ENCODE data around the gene UPF3B.

UPF3B gene

GRCh38 chrX:119870626-119871131, 17.9 kb upstream of the UPF3B start (continued):
- TF ChIP-seq ZBTB7A (tag by site-specific recombination; IDR thresholded peaks at IDR 0.05; ENCODE audit: low read depth) (no peak), ZNF26 (tag by site-specific recombination; IDR thresholded peaks at IDR 0.05) (no peak), ZNF777 (tag by site-specific recombination; IDR thresholded peaks at IDR 0.05; ENCODE audit: borderline replicate concordance) (no peak), ZNF555 (tag by site-specific recombination; conservative IDR thresholded peaks at IDR 0.05) (no peak), ZSCAN4 (tag by site-specific recombination; IDR thresholded peaks at IDR 0.05) (no peak), ZFP41 (tag by site-specific recombination; IDR thresholded peaks at IDR 0.05; ENCODE audit: borderline replicate concordance) (no peak), ZNF585B (tag by site-specific recombination; IDR thresholded peaks at IDR 0.05) (no peak), ZNF600 (tag by site-specific recombination; IDR thresholded peaks at IDR 0.05) (peak; percentile 43; the same call in 1 of the 2 replicates), ZNF76 (tag by site-specific recombination; IDR thresholded peaks at IDR 0.05; ENCODE audit: borderline replicate concordance, low read depth) (no peak), ZNF155 (tag by site-specific recombination; IDR thresholded peaks at IDR 0.05) (no peak), ZNF221 (tag by site-specific recombination; IDR thresholded peaks at IDR 0.05; ENCODE audit: borderline replicate concordance) (no peak), ZNF426 (tag by site-specific recombination; IDR thresholded peaks at IDR 0.05) (no peak), ZNF133 (tag by site-specific recombination; IDR thresholded peaks at IDR 0.05) (no peak), ZNF335 (tag by site-specific recombination; conservative IDR thresholded peaks at IDR 0.05) (peak; percentile 55), TRIM28 (IDR thresholded peaks at IDR 0.05; ENCODE audit: borderline replicate concordance, low read length) (no peak), ZNF24 (tag by site-specific recombination; IDR thresholded peaks at IDR 0.05) (no peak), ZNF544 (tag by site-specific recombination; IDR thresholded peaks at IDR 0.05) (no peak), HOXD13 (CRISPR knock-in tag; IDR thresholded peaks at IDR 0.05; ENCODE audit: borderline replicate concordance) (no peak)
- TF ChIP-seq, protein P1, sequence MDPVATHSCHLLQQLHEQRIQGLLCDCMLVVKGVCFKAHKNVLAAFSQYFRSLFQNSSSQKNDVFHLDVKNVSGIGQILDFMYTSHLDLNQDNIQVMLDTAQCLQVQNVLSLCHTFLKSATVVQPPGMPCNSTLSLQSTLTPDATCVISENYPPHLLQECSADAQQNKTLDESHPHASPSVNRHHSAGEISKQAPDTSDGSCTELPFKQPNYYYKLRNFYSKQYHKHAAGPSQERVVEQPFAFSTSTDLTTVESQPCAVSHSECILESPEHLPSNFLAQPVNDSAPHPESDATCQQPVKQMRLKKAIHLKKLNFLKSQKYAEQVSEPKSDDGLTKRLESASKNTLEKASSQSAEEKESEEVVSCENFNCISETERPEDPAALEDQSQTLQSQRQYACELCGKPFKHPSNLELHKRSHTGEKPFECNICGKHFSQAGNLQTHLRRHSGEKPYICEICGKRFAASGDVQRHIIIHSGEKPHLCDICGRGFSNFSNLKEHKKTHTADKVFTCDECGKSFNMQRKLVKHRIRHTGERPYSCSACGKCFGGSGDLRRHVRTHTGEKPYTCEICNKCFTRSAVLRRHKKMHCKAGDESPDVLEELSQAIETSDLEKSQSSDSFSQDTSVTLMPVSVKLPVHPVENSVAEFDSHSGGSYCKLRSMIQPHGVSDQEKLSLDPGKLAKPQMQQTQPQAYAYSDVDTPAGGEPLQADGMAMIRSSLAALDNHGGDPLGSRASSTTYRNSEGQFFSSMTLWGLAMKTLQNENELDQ (tag by site-specific recombination; IDR thresholded peaks at IDR 0.05; ENCODE audit: low read depth), result no peak

DNA sequence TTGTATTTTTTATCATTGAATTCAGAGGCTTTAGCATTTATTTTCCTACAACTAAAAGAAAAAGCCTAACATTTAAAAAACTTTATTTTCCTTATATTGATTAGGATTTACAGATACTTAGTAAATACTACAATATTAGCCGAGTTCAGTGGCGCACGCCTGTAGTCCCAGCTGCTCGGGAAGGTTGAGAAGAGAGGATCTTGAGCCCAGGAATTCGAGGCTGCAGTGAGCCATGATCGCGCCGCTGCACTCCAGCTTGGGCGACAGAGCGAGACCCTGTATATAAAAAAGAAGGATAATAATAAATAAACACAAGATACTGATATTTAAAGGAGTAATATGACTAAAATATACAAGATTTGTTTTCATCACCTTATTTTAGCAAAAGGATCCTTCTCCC, 681 bp upstream of the UPF3B start:
- Histone ChIP-seq H3K4me3 (ENCODE audit: low read depth, low read length) (peak overlapping the region; percentile 10; the same call in 1 of the 2 replicates), H3K36me3 (ENCODE audit: control insufficient read depth in 2 of 2, insufficient read depth in 1 of 2, low read length in 2 of 2) (peaks cover 24% of the 10 kb centered on the region in 2 experiments), H3K27ac (ENCODE audit: extremely low read depth, low read depth, low read length) (no peak overlapping the region), H3K4me1 (ENCODE audit: control insufficient read depth, insufficient read depth, low read length) (no peaks in the 10 kb centered on the region), H3K9me3 (ENCODE audit: control insufficient read depth, insufficient read depth, low read depth, low read length) (no peaks in the 10 kb centered on the region)
- TF ChIP-seq YY1 (tag by site-specific recombination; IDR thresholded peaks at IDR 0.05) (no peak), ZFP69B (tag by site-specific recombination; IDR thresholded peaks at IDR 0.05) (no peak), GLIS1 (tag by site-specific recombination; IDR thresholded peaks at IDR 0.05) (no peak), ZBTB17 (tag by site-specific recombination; IDR thresholded peaks at IDR 0.05) (0 out of 2 replicates have a peak, but pooled peaks have one; percentile 1)
- TF ChIP-seq, protein P2, sequence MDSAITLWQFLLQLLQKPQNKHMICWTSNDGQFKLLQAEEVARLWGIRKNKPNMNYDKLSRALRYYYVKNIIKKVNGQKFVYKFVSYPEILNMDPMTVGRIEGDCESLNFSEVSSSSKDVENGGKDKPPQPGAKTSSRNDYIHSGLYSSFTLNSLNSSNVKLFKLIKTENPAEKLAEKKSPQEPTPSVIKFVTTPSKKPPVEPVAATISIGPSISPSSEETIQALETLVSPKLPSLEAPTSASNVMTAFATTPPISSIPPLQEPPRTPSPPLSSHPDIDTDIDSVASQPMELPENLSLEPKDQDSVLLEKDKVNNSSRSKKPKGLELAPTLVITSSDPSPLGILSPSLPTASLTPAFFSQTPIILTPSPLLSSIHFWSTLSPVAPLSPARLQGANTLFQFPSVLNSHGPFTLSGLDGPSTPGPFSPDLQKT (IDR thresholded peaks at IDR 0.05; ENCODE audit: borderline replicate concordance, low read depth, low read length), result no peak
- POLR2A ChIA-PET, result interaction anchor here (0.6 to 1.8 kb wide), 21 partner anchors 8 to 288 kb away, joined by 3 to 54 read pairs (median 4); partner anchors contain the start of genes NDUFA1, RNF113A, RPL39 and SOWAHD
- CTCF ChIA-PET, result interaction anchor here (1.0 kb wide), 1 partner anchor 27 kb away, joined by 4 read pairs; no protein-coding TSS in a partner anchor
